PC-9 (cell line): ENCODE data around the gene CHIC2.

Experiments
- EZH2 ChIP-seq: fragments of 200-600 bp; sonication (generic); IDR thresholded peaks from 2 replicates; pipeline ENCODE4 v1.8.0; 2017; ENCODE audit warnings: antibody characterized with exemption, low read depth
- TF ChIP-seq, protein P1 (sequence below): fragments of 200-600 bp; sonication (generic); conservative IDR thresholded peaks from 2 replicates; pipeline ENCODE4 v1.6.1; 2017; ENCODE audit warnings: mixed run types, antibody characterized with exemption, mild to moderate bottlenecking, moderate library complexity

DNA sequence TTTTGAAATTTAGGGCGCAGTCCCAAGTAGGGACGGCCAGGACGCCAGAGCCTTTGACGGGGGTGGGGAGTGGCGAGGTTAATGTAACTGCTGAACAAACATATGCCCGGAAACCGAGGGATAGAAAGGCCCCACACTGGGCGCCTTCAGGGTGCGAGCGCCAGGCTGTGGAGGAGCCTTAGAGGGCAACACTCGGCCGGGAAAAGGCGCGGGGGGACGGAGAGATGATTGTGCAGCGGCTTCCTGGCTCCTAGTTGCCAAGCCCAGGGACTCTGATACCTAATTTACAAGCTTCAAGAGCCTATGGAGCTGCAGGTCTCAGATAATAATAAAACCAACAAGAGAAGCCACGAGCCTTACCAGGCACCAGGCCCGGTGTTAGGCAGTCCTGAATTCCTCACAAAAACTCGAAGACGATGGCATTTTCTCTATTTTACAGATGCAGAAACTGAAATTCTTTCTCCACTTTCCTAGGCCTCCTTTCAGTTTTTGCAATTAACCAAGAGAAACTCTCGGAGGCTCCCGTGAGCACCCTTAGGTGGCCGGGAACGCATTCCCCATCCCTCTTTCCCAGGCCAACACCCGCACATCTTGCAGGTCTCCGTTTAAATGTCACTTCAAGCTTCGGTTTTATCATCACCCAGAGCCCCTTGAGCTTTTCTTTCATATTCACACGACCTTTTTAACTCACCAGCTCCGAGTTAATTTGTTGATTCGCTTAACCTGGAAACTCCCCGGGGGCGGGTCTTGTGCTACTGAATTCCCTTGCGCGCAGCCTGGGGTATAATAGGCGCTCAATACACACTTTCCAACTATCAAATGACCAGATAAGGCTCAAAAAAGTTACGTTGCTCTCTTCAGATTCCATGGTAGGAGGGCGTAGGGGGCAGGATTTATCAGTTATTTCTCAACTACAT, 29.2 kb upstream of the CHIC2 start:
- TF ChIP-seq, protein P1, sequence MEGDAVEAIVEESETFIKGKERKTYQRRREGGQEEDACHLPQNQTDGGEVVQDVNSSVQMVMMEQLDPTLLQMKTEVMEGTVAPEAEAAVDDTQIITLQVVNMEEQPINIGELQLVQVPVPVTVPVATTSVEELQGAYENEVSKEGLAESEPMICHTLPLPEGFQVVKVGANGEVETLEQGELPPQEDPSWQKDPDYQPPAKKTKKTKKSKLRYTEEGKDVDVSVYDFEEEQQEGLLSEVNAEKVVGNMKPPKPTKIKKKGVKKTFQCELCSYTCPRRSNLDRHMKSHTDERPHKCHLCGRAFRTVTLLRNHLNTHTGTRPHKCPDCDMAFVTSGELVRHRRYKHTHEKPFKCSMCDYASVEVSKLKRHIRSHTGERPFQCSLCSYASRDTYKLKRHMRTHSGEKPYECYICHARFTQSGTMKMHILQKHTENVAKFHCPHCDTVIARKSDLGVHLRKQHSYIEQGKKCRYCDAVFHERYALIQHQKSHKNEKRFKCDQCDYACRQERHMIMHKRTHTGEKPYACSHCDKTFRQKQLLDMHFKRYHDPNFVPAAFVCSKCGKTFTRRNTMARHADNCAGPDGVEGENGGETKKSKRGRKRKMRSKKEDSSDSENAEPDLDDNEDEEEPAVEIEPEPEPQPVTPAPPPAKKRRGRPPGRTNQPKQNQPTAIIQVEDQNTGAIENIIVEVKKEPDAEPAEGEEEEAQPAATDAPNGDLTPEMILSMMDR = no peak
- no peak for TF ChIP-seq EZH2
